Smooth muscle cell (in vitro differentiated cells): ENCODE data around the gene TSC2. TPM values are rescaled to one million over a fixed set of nuclear protein-coding genes. Genes with fewer than 3 reads are reported as not detected.

Experiments used
- DNase-seq: peaks from one replicate; lab custom pipeline; 2025; ENCODE audit not compliant: unreplicated experiment; lab: John Stamatoyannopoulos, UW
- H2AFZ ChIP-seq: fragments of 200-600 bp; sonication (generic); 2 replicates; pipeline ENCODE4 v1.6.0; 2016; ENCODE audit warnings: antibody characterized with exemption, low read depth, mild to moderate bottlenecking
- H3F3A ChIP-seq: fragments of 200-600 bp; sonication (generic); 2 replicates; pipeline ENCODE4 v1.6.0; 2017; ENCODE audit warnings: antibody characterized with exemption, low read depth
- H3K27ac ChIP-seq: fragments of 200-600 bp; sonication (generic); 2 replicates; pipeline ENCODE4 v1.5.1; 2016; ENCODE audit warnings: low read depth, mild to moderate bottlenecking
- H3K27me3 ChIP-seq: fragments of 200-600 bp; sonication (generic); 2 replicates; pipeline ENCODE4 v1.6.1; 2016; ENCODE audit warnings: low read depth, mild to moderate bottlenecking
- H3K36me3 ChIP-seq: fragments of 200-600 bp; sonication (generic); 2 replicates; pipeline ENCODE4 v1.5.1; 2016; ENCODE audit warnings: low read depth
- H3K4me1 ChIP-seq: fragments of 200-600 bp; sonication (generic); 2 replicates; pipeline ENCODE4 v1.5.1; 2016; ENCODE audit warnings: low read depth
- H3K4me2 ChIP-seq: fragments of 200-600 bp; sonication (generic); 2 replicates; pipeline ENCODE4 v1.6.0; 2016; ENCODE audit warnings: mild to moderate bottlenecking
- H3K4me3 ChIP-seq: fragments of 200-600 bp; sonication (generic); 2 replicates; pipeline ENCODE4 v1.5.1; 2016; ENCODE audit warnings: mild to moderate bottlenecking
- H3K79me2 ChIP-seq: fragments of 200-600 bp; sonication (generic); 2 replicates; pipeline ENCODE4 v1.6.0; 2016; ENCODE audit warnings: low read depth, mild to moderate bottlenecking
- H3K9ac ChIP-seq: fragments of 200-600 bp; sonication (generic); 2 replicates; pipeline ENCODE4 v1.6.0; 2016; ENCODE audit warnings: low read depth
- H3K9me3 ChIP-seq: fragments of 200-600 bp; sonication (generic); replicated peaks from 2 replicates; pipeline ENCODE4 v1.5.1; 2016; ENCODE audit warnings: low read depth
- H4K20me1 ChIP-seq: fragments of 200-600 bp; sonication (generic); 2 replicates; pipeline ENCODE4 v1.6.0; 2016; ENCODE audit warnings: low read depth
- WGBS: methylation state at CpG from one replicate; pipeline ENCODE4 v1.1.7; 2016; ENCODE audit warnings: low lambda C conversion rate; 5-methylcytosine and 5-hydroxymethylcytosine counted together
- polyA plus RNA-seq: library from polyadenylated mRNA; unstranded; fragments of >200 nt; fragmentation: Nextera tagmentation; extraction: Ambion mirVana; gene quantifications from 2 replicates; pipeline ENCODE4 v1.2.1, GENCODE V29; 2016
- total RNA-seq: library from RNA; depleted of rRNA; stranded (reverse); fragments of >200 nt; gene quantifications from 2 replicates; pipeline ENCODE4 v1.2.3, GENCODE V29; 2014
- TF ChIP-seq, protein P1 (sequence below): fragments of 200-600 bp; sonication (generic); IDR thresholded peaks from 2 replicates; pipeline ENCODE4 v1.5.1; 2017; ENCODE audit warnings: borderline replicate concordance, mild to moderate bottlenecking, antibody characterized with exemption; ENCODE audit not compliant: insufficient read depth, poor library complexity, severe bottlenecking

The TSC2 gene
- total and polyA plus RNA-seq, 2 experiments from 2014 or later, result 64.5 to 74.7 TPM

DNA sequence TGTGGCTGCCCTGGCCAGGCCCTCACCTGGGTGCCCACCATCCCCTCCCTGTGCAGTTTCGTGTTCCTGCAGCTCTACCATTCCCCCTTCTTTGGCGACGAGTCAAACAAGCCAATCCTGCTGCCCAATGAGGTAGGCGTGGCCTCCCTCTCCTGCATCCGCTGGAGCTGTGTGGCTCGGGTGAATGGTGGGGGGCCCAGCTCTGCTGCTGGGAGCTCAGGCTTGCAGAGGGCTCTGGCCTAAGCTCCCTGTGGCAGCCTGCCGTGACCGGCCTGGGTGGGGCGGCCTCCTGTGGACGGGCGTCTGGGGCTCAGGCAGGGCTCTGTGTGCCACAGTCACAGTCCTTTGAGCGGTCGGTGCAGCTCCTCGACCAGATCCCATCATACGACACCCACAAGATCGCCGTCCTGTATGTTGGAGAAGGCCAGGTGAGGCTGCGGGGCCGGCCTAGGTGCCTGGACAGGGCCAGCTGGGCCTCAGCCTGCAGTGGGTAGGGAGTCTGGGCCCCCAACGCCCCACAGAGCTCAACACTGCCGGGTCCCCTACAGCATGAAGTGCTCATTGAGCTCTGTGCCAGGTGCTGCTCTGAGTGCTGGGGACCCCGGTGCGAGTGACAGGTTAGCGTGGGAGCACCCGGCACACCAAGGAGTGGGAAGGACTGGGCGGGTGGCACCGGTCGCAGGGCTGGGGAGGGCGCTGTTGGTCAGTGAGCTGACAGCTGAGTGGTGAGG, 37.3 kb downstream of the TSC2 start:
- H3K4me3 ChIP-seq, result no peak overlapping the region
- TF ChIP-seq, protein P1, sequence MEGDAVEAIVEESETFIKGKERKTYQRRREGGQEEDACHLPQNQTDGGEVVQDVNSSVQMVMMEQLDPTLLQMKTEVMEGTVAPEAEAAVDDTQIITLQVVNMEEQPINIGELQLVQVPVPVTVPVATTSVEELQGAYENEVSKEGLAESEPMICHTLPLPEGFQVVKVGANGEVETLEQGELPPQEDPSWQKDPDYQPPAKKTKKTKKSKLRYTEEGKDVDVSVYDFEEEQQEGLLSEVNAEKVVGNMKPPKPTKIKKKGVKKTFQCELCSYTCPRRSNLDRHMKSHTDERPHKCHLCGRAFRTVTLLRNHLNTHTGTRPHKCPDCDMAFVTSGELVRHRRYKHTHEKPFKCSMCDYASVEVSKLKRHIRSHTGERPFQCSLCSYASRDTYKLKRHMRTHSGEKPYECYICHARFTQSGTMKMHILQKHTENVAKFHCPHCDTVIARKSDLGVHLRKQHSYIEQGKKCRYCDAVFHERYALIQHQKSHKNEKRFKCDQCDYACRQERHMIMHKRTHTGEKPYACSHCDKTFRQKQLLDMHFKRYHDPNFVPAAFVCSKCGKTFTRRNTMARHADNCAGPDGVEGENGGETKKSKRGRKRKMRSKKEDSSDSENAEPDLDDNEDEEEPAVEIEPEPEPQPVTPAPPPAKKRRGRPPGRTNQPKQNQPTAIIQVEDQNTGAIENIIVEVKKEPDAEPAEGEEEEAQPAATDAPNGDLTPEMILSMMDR, result no peak
- no peaks in the 10 kb centered on the region for H3K27me3 ChIP-seq
- no peaks in the 10 kb centered on the region for H3K9me3 ChIP-seq
- 94% methylated on average over 28 of the region's 29 CpGs for WGBS
- H4K20me1 ChIP-seq, result peaks cover 19% of the 10 kb centered on the region
- H3K9ac ChIP-seq, result no peak overlapping the region
- H2AFZ ChIP-seq, result no peak overlapping the region
- no peaks in the 10 kb centered on the region for H3K36me3 ChIP-seq
- DNase-seq, result no peak
- H3K27ac ChIP-seq, result no peak overlapping the region
- H3F3A ChIP-seq, result no peaks in the 10 kb centered on the region
- H3K4me2 ChIP-seq, result no peak overlapping the region
- no peaks in the 10 kb centered on the region for H3K79me2 ChIP-seq
- no peaks in the 10 kb centered on the region for H3K4me1 ChIP-seq

DNA sequence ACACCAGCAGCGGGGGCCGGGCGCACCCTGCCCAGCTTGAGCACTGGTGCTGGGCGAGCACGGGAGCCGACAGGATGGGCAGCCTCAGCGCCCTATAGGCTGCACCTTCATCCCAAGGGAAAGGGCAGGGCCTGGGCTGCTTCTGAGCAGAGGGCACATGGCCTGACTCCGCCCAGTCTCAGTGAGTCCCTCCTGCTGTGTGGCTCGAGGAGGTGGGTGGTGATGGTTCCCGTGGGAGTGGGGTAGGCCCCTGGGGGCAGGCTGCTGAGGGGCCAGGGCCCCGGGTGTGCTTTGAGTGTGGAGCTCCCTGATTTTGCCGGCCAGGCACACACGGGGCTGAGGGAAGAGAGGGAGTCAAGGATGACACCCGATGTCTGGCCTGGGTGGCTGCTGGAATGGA, 37.9 kb downstream of the TSC2 start:
- no peak overlapping the region for H3K27ac ChIP-seq
- no peaks in the 10 kb centered on the region for H3K27me3 ChIP-seq
- peaks cover 4% of the 10 kb centered on the region for H3F3A ChIP-seq
- no peak overlapping the region for H2AFZ ChIP-seq
- TF ChIP-seq, protein P1, result no peak
- DNase-seq, result no peak
- no peaks in the 10 kb centered on the region for H3K4me1 ChIP-seq
- no peak overlapping the region for H3K4me2 ChIP-seq
- H3K9me3 ChIP-seq, result no peaks in the 10 kb centered on the region
- H3K9ac ChIP-seq, result no peak overlapping the region
- H3K36me3 ChIP-seq, result no peaks in the 10 kb centered on the region
- no peaks in the 10 kb centered on the region for H3K79me2 ChIP-seq
- H3K4me3 ChIP-seq, result no peak overlapping the region
- H4K20me1 ChIP-seq, result peaks cover 26% of the 10 kb centered on the region
- WGBS, result 91% methylated on average over 14 of the region's 14 CpGs

DNA sequence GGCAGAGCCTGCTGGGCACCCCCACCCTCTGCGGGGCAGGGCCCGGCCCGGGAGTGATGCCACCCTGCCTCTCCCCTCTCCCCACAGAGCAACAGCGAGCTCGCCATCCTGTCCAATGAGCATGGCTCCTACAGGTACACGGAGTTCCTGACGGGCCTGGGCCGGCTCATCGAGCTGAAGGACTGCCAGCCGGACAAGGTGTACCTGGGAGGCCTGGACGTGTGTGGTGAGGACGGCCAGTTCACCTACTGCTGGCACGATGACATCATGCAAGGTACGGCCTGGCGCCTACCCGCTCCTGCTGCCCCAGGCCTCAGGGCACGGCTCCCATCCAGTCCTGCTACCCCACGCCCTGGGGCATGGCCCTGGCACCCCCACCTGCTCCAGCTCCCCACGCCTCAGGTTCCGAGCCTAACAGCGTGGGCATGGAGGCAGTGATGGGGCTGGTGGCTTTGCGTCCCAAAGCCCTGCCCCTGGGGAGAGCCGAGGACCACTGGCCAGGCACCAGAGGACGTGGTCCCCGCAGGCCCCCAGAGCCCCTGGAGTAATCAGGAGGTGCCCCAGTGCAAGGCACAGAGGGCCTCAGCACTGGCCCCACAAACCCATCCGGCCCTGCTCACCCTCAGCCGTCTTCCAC, 38.4 kb downstream of the TSC2 start:
- WGBS, result 98% methylated on average over 27 of the region's 27 CpGs
- H3K9ac ChIP-seq, result no peak overlapping the region
- peaks cover 6% of the 10 kb centered on the region for H3F3A ChIP-seq
- no peak overlapping the region for H3K4me2 ChIP-seq
- peaks cover 28% of the 10 kb centered on the region for H4K20me1 ChIP-seq
- H3K4me3 ChIP-seq, result no peak overlapping the region
- H3K27ac ChIP-seq, result no peak overlapping the region
- no peak for DNase-seq
- no peaks in the 10 kb centered on the region for H3K9me3 ChIP-seq
- H3K79me2 ChIP-seq, result no peaks in the 10 kb centered on the region
- no peak overlapping the region for H2AFZ ChIP-seq
- no peaks in the 10 kb centered on the region for H3K36me3 ChIP-seq
- H3K27me3 ChIP-seq, result no peaks in the 10 kb centered on the region
- TF ChIP-seq, protein P1, result no peak
- H3K4me1 ChIP-seq, result no peaks in the 10 kb centered on the region
